RWPE2 (cell line): Measurements from ENCODE around the gene CYB5R4.
"Not testable (repeated sequence)": the region's sequence is repeated elsewhere in the genome, so short reads cannot be mapped to it uniquely, and the experiment has no call there.

Experiments
- ATAC-seq: fragments of 200-7000 bp; cut with Tn5 transposase; 3 replicates; pipeline ENCODE4 v1.9.1; 2021; ENCODE audit warnings: low read depth
- DNase-seq: peaks from one replicate; pipeline ENCODE4 v3.0.0-alpha.2; 2020; ENCODE audit warnings: low spot score
- H3K27ac ChIP-seq: fragments of 450-650 bp; 2 replicates; pipeline ENCODE4 v1.5.1; 2017; ENCODE audit warnings: mild to moderate bottlenecking; ENCODE audit not compliant: poor library complexity, severe bottlenecking
- H3K27me3 ChIP-seq: fragments of 250-450 bp; sonication (Bioruptor Pico); 2 replicates; pipeline ENCODE4 v1.5.1; 2021; ENCODE audit warnings: mild to moderate bottlenecking, moderate library complexity; ENCODE audit not compliant: insufficient read depth, poor library complexity, severe bottlenecking
- H3K36me3 ChIP-seq: fragments of 250-450 bp; sonication (Bioruptor Pico); 2 replicates; pipeline ENCODE4 v1.5.1; 2020; ENCODE audit warnings: low read depth, mild to moderate bottlenecking, moderate library complexity
- H3K4me1 ChIP-seq: fragments of 250-450 bp; sonication (Bioruptor Pico); 2 replicates; pipeline ENCODE4 v1.5.1; 2021; ENCODE audit warnings: mild to moderate bottlenecking, moderate library complexity; ENCODE audit not compliant: insufficient read depth, poor library complexity, severe bottlenecking
- H3K4me3 ChIP-seq: fragments of 250-450 bp; sonication (Bioruptor Pico); 2 replicates; pipeline ENCODE4 v1.5.1; 2021; ENCODE audit warnings: mild to moderate bottlenecking, moderate library complexity; ENCODE audit not compliant: severe bottlenecking
- H3K9me3 ChIP-seq: fragments of 250-450 bp; sonication (Bioruptor Pico); 2 replicates; pipeline ENCODE4 v1.5.1; 2021; ENCODE audit warnings: mild to moderate bottlenecking, moderate library complexity; ENCODE audit not compliant: severe bottlenecking
- CTCF ChIP-seq: fragments of 450-650 bp; IDR thresholded peaks from one replicate; pipeline ENCODE4 v1.5.1; 2017; ENCODE audit warnings: mild to moderate bottlenecking, moderate library complexity; ENCODE audit not compliant: poor library complexity, severe bottlenecking

Gene CYB5R4

GRCh38 chr6:83927470-83927869, 68.0 kb downstream of the CYB5R4 start:
- ATAC-seq: no peak
- no peaks in the 10 kb centered on the region for H3K4me1 ChIP-seq
- no peak for TF ChIP-seq CTCF

GRCh38 chr6:83928286-83928685, 68.8 kb downstream of the CYB5R4 start:
- Histone ChIP-seq H3K4me1 (no peaks in the 10 kb centered on the region), H3K27me3 (no peaks in the 10 kb centered on the region), H3K9me3 (no peaks in the 10 kb centered on the region), H3K36me3 (peaks cover 8% of the 10 kb centered on the region; the same call in 1 of the 2 replicates), H3K4me3 (no peak overlapping the region), H3K27ac (no peak overlapping the region)
- ATAC-seq (no peak), DNase-seq (no peak)
- TF ChIP-seq CTCF: no peak

More at GRCh38 chr6:83927470-83927869, 68.0 kb downstream of the CYB5R4 start:
- Histone ChIP-seq H3K9me3 (no peaks in the 10 kb centered on the region), H3K36me3 (peaks cover 8% of the 10 kb centered on the region; the same call in 1 of the 2 replicates), H3K27ac (no peak overlapping the region), H3K4me3 (no peak overlapping the region), H3K27me3 (no peaks in the 10 kb centered on the region)
- no peak for DNase-seq

DNA sequence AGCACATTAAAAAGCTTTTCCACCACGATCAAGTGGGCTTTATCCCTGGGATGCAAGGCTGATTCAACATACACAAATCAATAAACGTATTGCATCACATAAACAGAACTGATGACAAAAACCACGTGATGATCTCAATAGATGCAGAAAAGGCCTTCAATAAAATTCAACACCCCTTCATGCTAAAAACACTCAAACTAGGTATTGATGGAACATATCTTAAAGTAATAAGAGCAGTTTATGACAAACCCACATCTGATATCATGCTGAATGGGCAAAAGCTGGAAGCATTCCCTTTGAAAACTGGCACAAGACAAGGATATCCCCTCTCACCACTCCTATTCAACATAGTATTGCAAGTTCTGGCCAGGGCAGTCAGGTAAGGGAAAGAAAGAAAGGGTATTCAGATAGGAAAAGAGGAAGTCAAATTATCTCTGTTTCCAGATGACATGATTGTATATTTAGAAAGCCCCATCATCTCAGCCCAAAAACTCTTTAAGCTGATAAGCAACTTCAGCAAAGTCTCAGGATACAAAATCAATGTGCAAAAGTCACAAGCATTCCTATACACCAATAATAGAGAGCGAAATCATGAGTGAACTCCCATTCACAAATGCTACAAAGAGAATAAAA, 86.8 kb downstream of the CYB5R4 start:
- H3K27me3 ChIP-seq, ATAC-seq, H3K4me1 ChIP-seq, H3K9me3 ChIP-seq, H3K27ac ChIP-seq, DNase-seq, H3K4me3 ChIP-seq, H3K36me3 ChIP-seq: not testable (repeated sequence)

DNA sequence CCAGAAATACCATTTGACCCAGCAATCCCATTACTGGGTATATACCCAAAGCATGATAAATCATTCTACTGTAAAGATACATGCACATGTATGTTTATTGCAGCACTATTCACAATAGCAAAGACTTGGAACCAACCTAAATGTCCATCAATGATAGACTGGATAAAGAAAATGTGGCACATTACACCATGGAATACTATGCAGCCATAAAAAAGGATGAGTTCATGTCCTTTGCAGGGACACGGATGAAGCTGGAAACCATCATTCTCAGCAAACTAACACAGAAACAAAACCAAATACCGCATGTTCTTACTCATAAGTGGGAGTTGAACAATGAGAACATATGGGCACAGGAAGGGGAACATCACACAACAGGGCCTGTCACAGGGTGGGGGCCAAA, 88.5 kb downstream of the CYB5R4 start:
- not testable (repeated sequence) for H3K4me3 ChIP-seq, H3K9me3 ChIP-seq, H3K36me3 ChIP-seq, H3K27ac ChIP-seq, ATAC-seq, DNase-seq, H3K4me1 ChIP-seq, H3K27me3 ChIP-seq

- DNase-seq (no peak), ATAC-seq (no peak)
- Histone ChIP-seq H3K9me3 (no peaks in the 10 kb centered on the region), H3K4me1 (no peaks in the 10 kb centered on the region), H3K36me3 (no peaks in the 10 kb centered on the region), H3K27me3 (no peaks in the 10 kb centered on the region), H3K27ac (no peak overlapping the region), H3K4me3 (no peak overlapping the region)
- TF ChIP-seq CTCF: no peak
Observed at GRCh38 chr6:83948851-83949250, 89.4 kb downstream of the CYB5R4 start.

GRCh38 chr6:83951423-83951822, 91.9 kb downstream of the CYB5R4 start:
- not testable (repeated sequence) for H3K4me1 ChIP-seq, H3K4me3 ChIP-seq, H3K36me3 ChIP-seq, ATAC-seq, H3K27ac ChIP-seq, DNase-seq, H3K27me3 ChIP-seq, H3K9me3 ChIP-seq
